HepG2 (cell line): Measurements from ENCODE around the gene EIF3M. TPM values are rescaled to one million over a fixed set of nuclear protein-coding genes. Genes with fewer than 3 reads are reported as not detected.
A peak's percentile ranks its signal among the peaks of the same experiment; 100 is the strongest.

ENCODE experiments used
- ATAC-seq: fragments of 200-7000 bp; cut with Tn5 transposase; 3 replicates; pipeline ENCODE4 v1.9.1; 2020; ENCODE audit warnings: mild to moderate bottlenecking, moderate library complexity
- BruUV-seq: library from RNA; stranded (reverse); fragments of 400-500 nt; replicated peaks from 2 replicates; lab custom pipeline; 2021; lab: Mats Ljungman, UMichigan
- CTCF ChIA-PET: fragments of 300-600 bp; formaldehyde crosslinking; extraction: SDS; loops from one replicate; lab custom pipeline; 2021; ENCODE audit warnings: low total read pairs, inconsistent platforms, low intra/inter-chr PET ratio; lab: Yijun Ruan, JAX
- POLR2A ChIA-PET: fragments of 350-600 bp; sonication (Branson Sonifier 250); formaldehyde crosslinking; loops from one replicate; lab custom pipeline; 2020; ENCODE audit warnings: antibody characterized with exemption, inconsistent platforms; lab: Yijun Ruan, JAX
- DNase-seq: peaks from one replicate; pipeline ENCODE4 v3.0.0-alpha.2; 2015; ENCODE audit warnings: low spot score
- FAIRE-seq: peaks from 3 replicates; lab custom pipeline; 2011; peaks lifted over from hg19 to GRCh38; lab: Jason Lieb, UNC
- H2AFZ ChIP-seq: one replicate; pipeline ENCODE4 v1.6.1; 2011; ENCODE audit warnings: low read length, inconsistent platforms
- H3K27ac ChIP-seq: fragments of 300-600 bp; 3 replicates; pipeline ENCODE4 v1.8.0; 2011; ENCODE audit warnings: mixed run types, mild to moderate bottlenecking, mixed read lengths, low read length, inconsistent platforms; ENCODE audit not compliant: insufficient read depth; ENCODE audit errors: extremely low read length
- H3K27me3 ChIP-seq, 2 experiments: fragments of 200-600 bp in 1 of 2; 2 replicates in 1 of 2; 3 replicates in 1 of 2; pipeline versions ENCODE4 v1.6.0 to v1.8.0; 2011; ENCODE audit warnings: low read length in 2 of 2, mild to moderate bottlenecking in 2 of 2, moderate library complexity in 2 of 2, inconsistent platforms in 1 of 2; ENCODE audit not compliant: insufficient read depth in 2 of 2, control insufficient read depth in 1 of 2
- H3K36me3 ChIP-seq, 2 experiments: fragments of 200-600 bp in 1 of 2; replicated peaks in 1 of 2; 2 replicates in 1 of 2; 3 replicates in 1 of 2; pipeline versions ENCODE4 v1.5.1 to v1.8.0; 2011; ENCODE audit warnings: low read length in 2 of 2, inconsistent platforms in 1 of 2; ENCODE audit not compliant: insufficient read depth in 2 of 2, control insufficient read depth in 1 of 2
- H3K4me1 ChIP-seq: 2 replicates; pipeline ENCODE4 v1.5.1; 2012; ENCODE audit warnings: low read length, inconsistent platforms; ENCODE audit not compliant: insufficient read depth
- H3K4me2 ChIP-seq: 2 replicates; pipeline ENCODE4 v1.6.0; 2011; ENCODE audit warnings: low read depth, low read length, inconsistent platforms
- H3K4me3 ChIP-seq, 3 experiments: fragments of 200-600 bp in 1 of 3; sonication (generic), shearing (Covaris generic) in 1 of 3; replicated peaks in 1 of 3; 2 replicates each; pipeline ENCODE4 v1.5.1; 2011 to 2016; ENCODE audit warnings: low read length in 3 of 3, inconsistent platforms in 2 of 3, low read depth in 2 of 3, mild to moderate bottlenecking in 2 of 3, control low read depth in 1 of 3, mixed read lengths in 1 of 3; ENCODE audit not compliant: insufficient read depth in 1 of 3
- H3K79me2 ChIP-seq: one replicate; pipeline ENCODE4 v1.6.1; 2011; ENCODE audit warnings: low read length, inconsistent platforms; ENCODE audit not compliant: insufficient read depth
- H3K9ac ChIP-seq: 2 replicates; pipeline ENCODE4 v1.6.0; 2011; ENCODE audit warnings: mild to moderate bottlenecking, low read depth, low read length, inconsistent platforms; ENCODE audit not compliant: insufficient read depth
- H3K9me3 ChIP-seq: 2 replicates; pipeline ENCODE4 v1.5.1; 2012; ENCODE audit warnings: mild to moderate bottlenecking, low read length
- H4K20me1 ChIP-seq: 2 replicates; pipeline ENCODE4 v1.6.0; 2011; ENCODE audit warnings: inconsistent platforms, mild to moderate bottlenecking, low read length, moderate library complexity; ENCODE audit not compliant: insufficient read depth
- AGO1 ChIP-seq: fragments of 200-400 bp; formaldehyde crosslinking; IDR thresholded peaks from 2 replicates; pipeline ENCODE4 v1.6.1; 2017; ENCODE audit warnings: mild to moderate bottlenecking, low read depth, low read length, moderate library complexity; ENCODE audit not compliant: poor library complexity, severe bottlenecking
- AKAP8 ChIP-seq: sonication (generic); formaldehyde crosslinking; IDR thresholded peaks from 2 replicates; pipeline ENCODE4 v1.5.1; 2020; ENCODE audit warnings: mild to moderate bottlenecking, missing genetic modification reagents
- BATF2 ChIP-seq: sonication (generic); formaldehyde crosslinking; IDR thresholded peaks from 2 replicates; pipeline ENCODE4 v1.8.0; 2022; ENCODE audit warnings: mild to moderate bottlenecking, missing genetic modification reagents, moderate library complexity
- IRF9 ChIP-seq: sonication (generic); formaldehyde crosslinking; IDR thresholded peaks from 2 replicates; pipeline ENCODE4 v1.8.0; 2022; ENCODE audit warnings: missing genetic modification reagents, mild to moderate bottlenecking, borderline replicate concordance
- MTF1 ChIP-seq: sonication (generic); formaldehyde crosslinking; IDR thresholded peaks from 2 replicates; pipeline ENCODE4 v1.5.0; 2020; ENCODE audit warnings: missing genetic modification reagents
- RARG ChIP-seq: sonication (generic); formaldehyde crosslinking; IDR thresholded peaks from 2 replicates; pipeline ENCODE4 v1.4.0; 2020; ENCODE audit warnings: low read depth, mild to moderate bottlenecking, missing genetic modification reagents
- SP4 ChIP-seq: sonication (generic); formaldehyde crosslinking; IDR thresholded peaks from 2 replicates; pipeline ENCODE4 v1.8.1; 2023; ENCODE audit warnings: mild to moderate bottlenecking, missing genetic modification reagents
- ZFY ChIP-seq: sonication (generic); formaldehyde crosslinking; IDR thresholded peaks from 2 replicates; pipeline ENCODE4 v1.4.0; 2020; ENCODE audit warnings: missing genetic modification reagents
- ZMYM3 ChIP-seq: sonication (generic); formaldehyde crosslinking; IDR thresholded peaks from 2 replicates; pipeline ENCODE4 v1.5.1; 2020; ENCODE audit warnings: mild to moderate bottlenecking, missing genetic modification reagents
- ZNF253 ChIP-seq: sonication (generic); formaldehyde crosslinking; IDR thresholded peaks from 2 replicates; pipeline ENCODE4 v1.8.0; 2022; ENCODE audit warnings: mild to moderate bottlenecking, missing genetic modification reagents, borderline replicate concordance
- ZNF3 ChIP-seq: IDR thresholded peaks from 2 replicates; pipeline ENCODE4 v1.7.0; 2017; ENCODE audit warnings: inconsistent platforms
- ZNF362 ChIP-seq: sonication (generic); formaldehyde crosslinking; IDR thresholded peaks from 2 replicates; pipeline ENCODE4 v1.4.0; 2020; ENCODE audit warnings: missing genetic modification reagents, mild to moderate bottlenecking, borderline replicate concordance
- ZNF607 ChIP-seq: sonication (generic); formaldehyde crosslinking; IDR thresholded peaks from 2 replicates; pipeline ENCODE4 v1.5.1; 2020; ENCODE audit warnings: missing genetic modification reagents, mild to moderate bottlenecking, borderline replicate concordance
- WGBS: methylation state at CpG from one replicate; pipeline ENCODE4 v1.1.6; 2017; ENCODE audit warnings: low lambda C conversion rate; 5-methylcytosine and 5-hydroxymethylcytosine counted together
- in situ Hi-C: cut with HindIII; loops from 2 replicates; pipeline ENCODE4 v1.10.0; 2017; ENCODE audit warnings: low pct_unique_long_range_greater_than_20kb; ENCODE audit not compliant: extremely low pct_ligation_motif_present
- intact Hi-C: fragments of 100-400 bp; cut with micrococcal nuclease; formaldehyde crosslinking; loops from one replicate; pipeline ENCODE4 v1.10.0; 2022; ENCODE audit not compliant: unreplicated experiment
- polyA plus RNA-seq, 8 experiments: library from polyadenylated mRNA; depleted of rRNA in 3 of 8; stranded (reverse) in 7 of 8; unstranded in 1 of 8; fragments of >200 nt; fragmentation: Illumina TruSeq in 4 of 8; extraction: Trizol in 4 of 8; gene quantifications; 2 replicates each; pipeline versions ENCODE4 v1.2.1 to v1.2.3, GENCODE V29; 2011 to 2016; ENCODE audit warnings: low read depth in 4 of 8, missing spikeins in 1 of 8, mixed read lengths in 1 of 8; ENCODE audit not compliant: insufficient read depth in 1 of 8
- total RNA-seq, 5 experiments: library from RNA; depleted of rRNA; stranded (reverse); fragments of >200 nt; fragmentation: Illumina TruSeq; extraction: Trizol; gene quantifications; 2 replicates each; pipeline ENCODE4 v1.2.3, GENCODE V29; 2016; ENCODE audit warnings: low read depth in 1 of 5
- TF ChIP-seq, protein P1 (sequence below): sonication (generic); formaldehyde crosslinking; IDR thresholded peaks from 2 replicates; pipeline ENCODE4 v1.5.1; 2020; ENCODE audit warnings: mild to moderate bottlenecking, missing genetic modification reagents
- TF ChIP-seq, protein P2 (sequence below): sonication (generic); formaldehyde crosslinking; conservative IDR thresholded peaks from 2 replicates; pipeline ENCODE4 v1.4.0; 2020; ENCODE audit warnings: missing genetic modification reagents
- TF ChIP-seq, protein P3 (sequence below): sonication (generic); formaldehyde crosslinking; IDR thresholded peaks from 2 replicates; pipeline ENCODE4 v1.4.0; 2020; ENCODE audit warnings: mild to moderate bottlenecking, missing genetic modification reagents, borderline replicate concordance

Gene EIF3M
- total and polyA plus RNA-seq, 2 of the 13 experiments (the other 11 are each of a cell fraction or from before 2014, with no cell fraction given), result 279 to 389 TPM

DNA sequence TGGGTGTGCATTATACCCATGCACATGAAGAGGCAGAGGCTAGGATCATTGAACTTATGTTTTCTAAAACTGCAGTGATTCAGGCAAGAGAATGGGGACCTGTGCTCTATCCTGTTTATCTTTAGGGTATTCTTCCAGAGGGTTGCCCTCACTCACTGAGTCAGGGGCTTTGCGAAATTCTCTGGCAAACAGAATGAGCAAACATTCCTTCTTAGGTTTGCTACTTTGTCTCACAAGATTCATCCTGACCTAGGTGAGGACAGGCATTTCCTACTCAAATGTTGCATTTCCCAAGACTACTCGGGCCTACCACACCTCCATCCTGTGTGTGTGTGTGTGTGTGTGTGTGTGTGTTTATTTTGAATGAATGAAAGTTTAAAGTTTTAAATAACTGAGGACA is 2.7 kb upstream of the EIF3M start:
- in situ Hi-C loops, result no loop called here
- 6% methylated on average over 2 of the region's 2 CpGs for WGBS
- H3K4me2 ChIP-seq, result peak overlapping the region; percentile 72
- no peak for FAIRE-seq
- no peaks in the 10 kb centered on the region; a peak in 1 of 5 replicates for H3K36me3 ChIP-seq
- BruUV-seq, result no TSS peak
- ATAC-seq, result no peak
- no peak overlapping the region for H3K27ac ChIP-seq
- no peaks in the 10 kb centered on the region; a peak in 1 of 5 replicates for H3K27me3 ChIP-seq
- H3K9ac ChIP-seq, result no peak overlapping the region
- H2AFZ ChIP-seq, result peak overlapping the region; percentile 46
- intact Hi-C loops, result loop anchor here (5.0 kb wide), 1 partner anchor 134 kb away; no protein-coding TSS in a partner anchor
- peak; percentile 35 for DNase-seq
- no peaks in the 10 kb centered on the region for H3K9me3 ChIP-seq
- ChIA-PET CTCF (no interaction called here), POLR2A (no interaction called here)
- peaks cover 20% of the 10 kb centered on the region for H3K79me2 ChIP-seq
- H3K4me1 ChIP-seq, result peaks cover 34% of the 10 kb centered on the region
- peak overlapping the region in 1 of 3 experiments; percentile 34; a peak in 1 of 6 replicates for H3K4me3 ChIP-seq
- peaks cover 12% of the 10 kb centered on the region for H4K20me1 ChIP-seq
- no peak for TF ChIP-seq MTF1 (CRISPR knock-in tag)
- TF ChIP-seq, protein P1, sequence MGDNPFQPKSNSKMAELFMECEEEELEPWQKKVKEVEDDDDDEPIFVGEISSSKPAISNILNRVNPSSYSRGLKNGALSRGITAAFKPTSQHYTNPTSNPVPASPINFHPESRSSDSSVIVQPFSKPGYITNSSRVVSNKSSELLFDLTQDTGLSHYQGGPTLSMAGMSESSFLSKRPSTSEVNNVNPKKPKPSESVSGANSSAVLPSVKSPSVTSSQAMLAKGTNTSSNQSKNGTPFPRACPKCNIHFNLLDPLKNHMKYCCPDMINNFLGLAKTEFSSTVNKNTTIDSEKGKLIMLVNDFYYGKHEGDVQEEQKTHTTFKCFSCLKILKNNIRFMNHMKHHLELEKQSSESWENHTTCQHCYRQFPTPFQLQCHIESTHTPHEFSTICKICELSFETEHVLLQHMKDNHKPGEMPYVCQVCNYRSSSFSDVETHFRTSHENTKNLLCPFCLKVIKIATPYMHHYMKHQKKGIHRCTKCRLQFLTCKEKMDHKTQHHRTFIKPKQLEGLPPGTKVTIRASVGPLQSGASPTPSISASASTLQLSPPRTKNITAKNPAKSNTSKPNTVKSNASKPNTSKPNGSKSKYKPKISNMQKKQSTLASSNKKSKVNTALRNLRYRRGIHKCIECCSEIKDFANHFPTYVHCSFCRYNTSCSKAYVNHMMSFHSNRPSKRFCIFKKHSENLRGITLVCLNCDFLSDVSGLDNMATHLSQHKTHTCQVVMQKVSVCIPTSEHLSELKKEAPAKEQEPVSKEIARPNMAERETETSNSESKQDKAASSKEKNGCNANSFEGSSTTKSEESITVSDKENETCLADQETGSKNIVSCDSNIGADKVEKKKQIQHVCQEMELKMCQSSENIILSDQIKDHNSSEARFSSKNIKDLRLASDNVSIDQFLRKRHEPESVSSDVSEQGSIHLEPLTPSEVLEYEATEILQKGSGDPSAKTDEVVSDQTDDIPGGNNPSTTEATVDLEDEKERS (CRISPR knock-in tag), result no peak
- TF ChIP-seq ZFY (CRISPR knock-in tag), result no peak
- no peak for TF ChIP-seq ZNF362 (CRISPR knock-in tag)
- no peak for TF ChIP-seq BATF2 (CRISPR knock-in tag)
- no peak for TF ChIP-seq AGO1
- no peak for TF ChIP-seq IRF9 (CRISPR knock-in tag)
- no peak for TF ChIP-seq RARG (CRISPR knock-in tag)
- no peak for TF ChIP-seq ZNF3 (CRISPR knock-in tag)
- TF ChIP-seq, protein P2, sequence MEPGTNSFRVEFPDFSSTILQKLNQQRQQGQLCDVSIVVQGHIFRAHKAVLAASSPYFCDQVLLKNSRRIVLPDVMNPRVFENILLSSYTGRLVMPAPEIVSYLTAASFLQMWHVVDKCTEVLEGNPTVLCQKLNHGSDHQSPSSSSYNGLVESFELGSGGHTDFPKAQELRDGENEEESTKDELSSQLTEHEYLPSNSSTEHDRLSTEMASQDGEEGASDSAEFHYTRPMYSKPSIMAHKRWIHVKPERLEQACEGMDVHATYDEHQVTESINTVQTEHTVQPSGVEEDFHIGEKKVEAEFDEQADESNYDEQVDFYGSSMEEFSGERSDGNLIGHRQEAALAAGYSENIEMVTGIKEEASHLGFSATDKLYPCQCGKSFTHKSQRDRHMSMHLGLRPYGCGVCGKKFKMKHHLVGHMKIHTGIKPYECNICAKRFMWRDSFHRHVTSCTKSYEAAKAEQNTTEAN (CRISPR knock-in tag), result no peak
- no peak for TF ChIP-seq ZNF607 (CRISPR knock-in tag)
- TF ChIP-seq ZNF253 (CRISPR knock-in tag), result no peak
- TF ChIP-seq, protein P3, sequence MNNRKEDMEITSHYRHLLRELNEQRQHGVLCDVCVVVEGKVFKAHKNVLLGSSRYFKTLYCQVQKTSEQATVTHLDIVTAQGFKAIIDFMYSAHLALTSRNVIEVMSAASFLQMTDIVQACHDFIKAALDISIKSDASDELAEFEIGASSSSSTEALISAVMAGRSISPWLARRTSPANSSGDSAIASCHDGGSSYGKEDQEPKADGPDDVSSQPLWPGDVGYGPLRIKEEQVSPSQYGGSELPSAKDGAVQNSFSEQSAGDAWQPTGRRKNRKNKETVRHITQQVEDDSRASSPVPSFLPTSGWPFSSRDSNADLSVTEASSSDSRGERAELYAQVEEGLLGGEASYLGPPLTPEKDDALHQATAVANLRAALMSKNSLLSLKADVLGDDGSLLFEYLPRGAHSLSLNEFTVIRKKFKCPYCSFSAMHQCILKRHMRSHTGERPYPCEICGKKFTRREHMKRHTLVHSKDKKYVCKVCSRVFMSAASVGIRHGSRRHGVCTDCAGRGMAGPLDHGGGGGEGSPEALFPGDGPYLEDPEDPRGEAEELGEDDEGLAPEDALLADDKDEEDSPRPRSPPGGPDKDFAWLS (CRISPR knock-in tag), result no peak
- no peak for TF ChIP-seq SP4 (CRISPR knock-in tag)
- TF ChIP-seq AKAP8 (CRISPR knock-in tag), result no peak
- no peak for TF ChIP-seq ZMYM3
